Ureter (tissue), 1 donor: ENCODE data around the gene WDR83. TPM values are rescaled to one million over a fixed set of nuclear protein-coding genes. Genes with fewer than 3 reads are reported as not detected.
"Not testable (repeated sequence)": the region's sequence is repeated elsewhere in the genome, so short reads cannot be mapped to it uniquely, and the experiment has no call there.

Source experiments
- DNase-seq: peaks from one replicate; pipeline ENCODE4 v3.0.0-alpha.2; 2020; ENCODE audit warnings: low spot score
- total RNA-seq: library from RNA; stranded (reverse); gene quantifications from one replicate; pipeline ENCODE4 v1.2.4, GENCODE V29; 2023
- donor health status: DM: yes; HTN: yes; CAD: no.

The WDR83 gene
- total RNA-seq, 1 donor from 2014 or later: 11.0 TPM

- DNase-seq: no peak
Measured at GRCh38 chr19:12656899-12657571, 9.6 kb upstream of the WDR83 start.

- no peak for DNase-seq
Measured at GRCh38 chr19:12657966-12658365, 8.6 kb upstream of the WDR83 start.

- DNase-seq: no peak
Measured at GRCh38 chr19:12660980-12661379, 5.6 kb upstream of the WDR83 start.

- DNase-seq: no peak
Measured at GRCh38 chr19:12664406-12665280, 2.0 kb upstream of the WDR83 start.

GRCh38 chr19:12665281-12665573 is 1.4 kb upstream of the WDR83 start:
- DNase-seq: no peak

GRCh38 chr19:12665671-12666264 is 839 bp upstream of the WDR83 start:
- no peak for DNase-seq

- no peak for DNase-seq
Measured at GRCh38 chr19:12667731-12668302, 1.2 kb downstream of the WDR83 start.

GRCh38 chr19:12668346-12668745 is 1.7 kb downstream of the WDR83 start:
- DNase-seq: no peak

- DNase-seq: no peak
Measured at GRCh38 chr19:12668932-12669269, 2.3 kb downstream of the WDR83 start.

GRCh38 chr19:12669270-12670158 is 2.9 kb downstream of the WDR83 start:
- DNase-seq: peak; percentile 82

- no peak for DNase-seq
Measured at GRCh38 chr19:12670159-12670928, 3.7 kb downstream of the WDR83 start.

GRCh38 chr19:12672744-12673143 is 6.1 kb downstream of the WDR83 start:
- no peak for DNase-seq

- no peak for DNase-seq
Measured at GRCh38 chr19:12675399-12675798, 8.8 kb downstream of the WDR83 start.

- no peak for DNase-seq
Measured at GRCh38 chr19:12675940-12676339, 9.3 kb downstream of the WDR83 start.

- DNase-seq: peak; percentile 85
Measured at GRCh38 chr19:12676384-12676792, 9.8 kb downstream of the WDR83 start.

GRCh38 chr19:12676928-12677327 is 10.3 kb downstream of the WDR83 start:
- no peak for DNase-seq

- not testable (repeated sequence) for DNase-seq
Measured at GRCh38 chr19:12678039-12678438, 11.4 kb downstream of the WDR83 start.

- DNase-seq: no peak
Measured at GRCh38 chr19:12680034-12680433, 13.4 kb downstream of the WDR83 start.

- DNase-seq: peak; percentile 96
Measured at GRCh38 chr19:12681074-12681987, 14.7 kb downstream of the WDR83 start, which contains the start of gene DHPS. TSS of gene DHPS (minus strand) at chr19:12681880. CDS start at chr19:12681766, 114 bp downstream.

- DNase-seq: no peak
Measured at GRCh38 chr19:12685831-12686230, 19.2 kb downstream of the WDR83 start.
